HG02798 (cell line): ENCODE data around the gene PIGW.
"Not testable (repeated sequence)": the region's sequence is repeated elsewhere in the genome, so short reads cannot be mapped to it uniquely, and the experiment has no call there.

Source experiments
- ATAC-seq: cut with Tn5 transposase; IDR thresholded peaks from one replicate; pipeline ENCODE4 v1.9.1; 2021; ENCODE audit warnings: mild to moderate bottlenecking; ENCODE audit not compliant: unreplicated experiment, poor library complexity

Gene PIGW

DNA sequence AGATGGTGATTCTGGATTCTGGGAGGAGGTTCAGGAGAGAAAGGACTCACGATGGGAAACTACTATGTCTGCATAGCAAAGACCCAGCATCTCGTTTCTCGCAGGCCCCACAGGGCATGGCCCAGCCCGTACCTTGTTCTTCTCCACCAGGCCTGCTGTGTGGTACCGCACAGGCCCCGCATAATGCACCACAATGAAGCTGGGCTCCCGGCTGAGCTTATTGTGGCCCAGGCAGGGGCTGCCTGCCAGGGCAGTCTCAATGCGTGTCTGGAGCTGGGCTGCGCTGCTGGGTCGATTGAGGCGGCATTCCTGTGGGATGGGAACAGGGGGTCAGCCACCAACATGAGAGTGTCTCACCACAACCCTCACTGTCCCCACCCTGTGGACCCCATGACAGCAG is 28.0 kb upstream of the PIGW start:
- no peak for ATAC-seq

- no peak for ATAC-seq
Measured at GRCh38 chr17:36507266-36507665, 27.5 kb upstream of the PIGW start.

GRCh38 chr17:36508439-36508838 is 26.3 kb upstream of the PIGW start:
- not testable (repeated sequence) for ATAC-seq

- ATAC-seq = no peak
Measured at GRCh38 chr17:36509272-36509985, 25.4 kb upstream of the PIGW start.

- no peak for ATAC-seq
Measured at GRCh38 chr17:36510636-36511035, 24.2 kb upstream of the PIGW start.

- ATAC-seq = no peak
Measured at GRCh38 chr17:36511216-36511615, 23.6 kb upstream of the PIGW start.

- no peak for ATAC-seq
Measured at GRCh38 chr17:36512641-36513040, 22.1 kb upstream of the PIGW start.

- ATAC-seq = no peak
Measured at GRCh38 chr17:36514856-36515255, 19.9 kb upstream of the PIGW start.

DNA sequence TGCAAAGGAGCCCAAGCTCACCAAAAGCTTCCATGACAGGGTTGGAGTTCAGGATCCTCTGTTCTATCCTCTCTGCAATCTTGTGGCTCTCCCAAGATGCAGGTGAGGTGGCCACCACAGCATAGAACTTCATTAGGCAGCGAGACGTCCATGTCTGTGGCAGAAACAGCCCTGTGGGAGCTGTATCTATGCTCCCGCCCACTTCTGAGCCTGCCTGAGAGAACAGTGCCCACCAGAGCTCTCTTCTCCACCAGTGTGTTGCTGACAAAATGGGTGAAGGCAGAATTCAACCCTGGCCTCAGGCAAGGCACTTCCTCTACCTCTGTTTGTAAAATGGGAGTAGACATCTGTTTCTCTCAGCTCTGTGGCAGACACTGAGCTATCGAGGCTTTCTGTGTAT is 18.9 kb upstream of the PIGW start:
- ATAC-seq = no peak

DNA sequence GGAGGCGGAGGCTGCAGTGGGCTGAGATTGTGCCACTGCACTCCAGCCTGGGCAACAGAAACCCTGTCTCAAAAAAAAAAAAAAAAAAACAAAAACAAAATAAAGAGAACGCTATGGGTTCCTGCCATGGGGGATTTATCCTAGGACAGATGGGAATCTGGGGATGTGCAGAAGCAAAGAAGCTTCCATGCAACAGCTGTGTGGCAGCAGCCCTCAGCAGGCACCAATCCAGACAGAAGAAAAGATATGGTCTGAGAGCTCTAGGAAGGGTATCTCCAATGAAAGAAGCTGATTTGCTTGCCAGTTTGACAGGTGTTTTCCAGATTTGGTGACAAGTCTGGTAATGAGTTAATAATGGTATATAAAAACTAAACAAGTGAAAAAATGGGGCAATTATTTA is 11.7 kb upstream of the PIGW start:
- no peak for ATAC-seq

DNA sequence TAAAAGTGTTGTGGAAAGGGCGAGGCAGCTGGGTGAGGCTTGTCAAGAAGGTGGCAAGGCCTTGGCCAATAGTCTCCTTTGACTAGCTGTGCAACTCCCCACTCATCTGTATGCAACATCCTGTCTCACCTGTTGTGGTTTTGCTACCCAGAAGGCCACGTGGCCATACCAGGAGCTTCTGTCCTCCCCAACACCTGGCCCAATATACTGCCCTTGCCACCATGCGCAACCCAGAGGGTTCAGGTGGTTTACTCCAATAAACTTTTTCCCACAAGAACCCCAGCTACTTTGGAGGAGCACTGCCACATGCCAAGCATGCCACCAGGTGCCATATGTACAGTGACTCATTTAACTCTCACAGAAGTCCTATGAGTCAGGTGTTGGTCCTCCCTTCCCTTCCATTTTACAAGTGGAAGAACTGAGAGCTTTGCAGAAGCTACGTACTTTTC is 10.3 kb upstream of the PIGW start:
- no peak for ATAC-seq

GRCh38 chr17:36525113-36525512 is 9.7 kb upstream of the PIGW start:
- no peak for ATAC-seq

GRCh38 chr17:36525888-36526287 is 8.9 kb upstream of the PIGW start:
- no peak for ATAC-seq

DNA sequence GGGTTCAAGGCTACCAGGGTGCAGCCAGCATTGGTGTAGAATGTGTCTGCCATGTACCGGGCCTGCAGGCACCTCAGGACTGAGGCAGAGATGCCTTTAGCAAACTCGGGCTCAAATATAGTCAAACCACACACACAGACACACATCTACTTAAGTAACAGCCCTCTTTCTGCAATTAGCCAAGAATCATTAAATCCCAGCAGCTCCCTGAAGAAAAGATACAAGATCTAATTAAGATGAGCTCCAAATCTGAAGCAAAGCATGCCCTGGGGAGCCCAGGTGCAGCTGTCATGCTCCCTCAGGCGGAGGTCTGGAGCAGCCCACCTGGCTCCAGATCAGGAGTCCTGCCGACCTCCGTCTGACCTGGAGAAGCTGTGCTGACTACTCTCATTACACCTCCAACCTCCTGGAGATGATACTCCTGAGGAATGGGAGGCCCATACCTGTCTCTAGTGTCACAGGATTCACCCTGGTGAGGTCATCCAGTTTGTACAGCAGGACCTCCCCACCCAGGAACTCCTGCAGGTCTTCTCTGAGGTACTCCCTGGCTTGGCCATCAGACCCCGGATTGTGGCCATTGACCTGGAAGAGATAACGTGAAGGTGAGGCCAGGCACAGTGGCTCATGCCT is 7.1 kb upstream of the PIGW start:
- no peak for ATAC-seq

DNA sequence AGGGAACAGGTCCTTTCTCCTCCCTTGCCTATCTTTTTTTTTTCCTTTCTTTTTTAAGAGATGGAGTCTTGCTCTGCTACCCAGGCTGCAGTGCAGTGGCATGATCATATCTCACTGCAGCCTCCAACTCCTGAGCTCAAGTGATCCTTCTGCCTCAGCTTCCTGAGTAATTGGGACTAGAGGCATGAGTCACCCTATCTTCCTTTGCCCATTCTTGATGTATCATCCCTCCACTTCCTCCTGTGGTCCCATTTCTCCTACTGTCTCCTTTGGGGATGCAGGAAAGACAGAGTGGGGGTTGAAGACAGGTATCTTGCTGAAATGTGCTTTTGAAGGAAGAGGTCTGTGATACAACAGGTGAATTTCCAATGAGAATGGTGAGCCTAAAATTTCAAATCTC is 5.7 kb upstream of the PIGW start:
- no peak for ATAC-seq

GRCh38 chr17:36532435-36532975 is 2.3 kb upstream of the PIGW start:
- no peak for ATAC-seq

DNA sequence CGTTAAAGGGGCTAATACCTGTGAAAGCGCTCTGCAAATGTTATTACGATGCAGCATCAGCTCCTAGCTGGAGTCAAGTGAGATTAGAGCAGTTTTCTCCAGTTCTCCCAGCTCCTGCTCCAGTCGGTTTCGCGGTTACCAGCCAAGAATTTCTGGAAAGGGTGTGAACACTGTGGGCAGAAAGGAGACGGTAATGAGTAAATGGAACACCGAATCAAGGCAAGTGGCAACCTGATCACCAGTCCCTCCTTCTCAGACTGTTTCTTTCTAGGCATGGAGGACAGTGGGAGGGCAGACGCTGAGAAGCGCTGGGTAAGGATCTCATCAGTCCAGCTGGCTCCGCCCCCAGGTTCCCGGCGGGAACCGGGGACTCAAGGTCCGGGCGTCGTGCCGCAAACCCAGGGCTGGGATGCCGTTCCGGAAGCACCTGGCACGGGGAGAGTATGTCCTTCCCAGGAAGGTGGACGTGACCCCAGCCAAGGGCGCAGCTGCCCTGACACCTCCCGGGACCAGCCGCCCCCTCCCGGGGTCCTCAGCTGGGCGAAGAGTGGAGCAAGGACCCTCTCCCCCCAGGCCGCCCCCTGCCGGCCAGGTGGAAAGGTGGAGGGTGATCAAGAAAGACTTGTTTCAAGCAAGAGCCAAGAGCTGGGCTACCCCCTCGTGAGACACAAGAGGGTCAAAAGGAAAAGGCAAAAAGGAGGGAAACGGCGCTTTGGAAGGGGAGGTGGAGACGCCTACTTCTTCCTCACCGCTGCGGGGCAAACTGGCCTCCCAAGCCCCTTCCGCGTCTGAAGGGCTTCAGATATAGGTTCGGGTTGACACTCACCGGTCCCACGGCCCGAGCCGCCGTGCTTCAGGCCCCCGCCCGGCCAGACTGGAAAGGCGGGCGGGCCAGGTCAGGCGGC is 600 bp upstream of the PIGW start:
- ATAC-seq = peak; percentile 32

DNA sequence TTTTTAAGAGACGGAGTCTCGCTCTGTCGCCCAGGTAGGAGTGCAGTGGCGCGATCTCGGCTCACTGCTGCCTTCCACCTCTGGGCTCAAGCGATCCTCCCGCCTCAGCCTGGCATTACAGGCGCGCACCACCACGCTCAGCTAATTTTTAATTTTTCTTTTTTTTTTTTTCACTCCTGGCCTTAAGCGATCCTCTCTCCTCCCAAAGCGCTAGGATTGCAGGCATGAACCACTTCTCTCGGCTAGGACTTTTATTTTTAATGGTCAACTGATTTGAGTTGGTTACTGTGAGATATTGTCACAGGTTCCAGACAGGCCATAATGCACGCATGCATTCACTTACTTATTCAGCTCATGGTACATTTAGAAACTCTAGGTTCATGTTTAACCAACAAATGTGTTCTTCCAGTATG is 888 bp downstream of the PIGW start:
- peak; percentile 22 for ATAC-seq

DNA sequence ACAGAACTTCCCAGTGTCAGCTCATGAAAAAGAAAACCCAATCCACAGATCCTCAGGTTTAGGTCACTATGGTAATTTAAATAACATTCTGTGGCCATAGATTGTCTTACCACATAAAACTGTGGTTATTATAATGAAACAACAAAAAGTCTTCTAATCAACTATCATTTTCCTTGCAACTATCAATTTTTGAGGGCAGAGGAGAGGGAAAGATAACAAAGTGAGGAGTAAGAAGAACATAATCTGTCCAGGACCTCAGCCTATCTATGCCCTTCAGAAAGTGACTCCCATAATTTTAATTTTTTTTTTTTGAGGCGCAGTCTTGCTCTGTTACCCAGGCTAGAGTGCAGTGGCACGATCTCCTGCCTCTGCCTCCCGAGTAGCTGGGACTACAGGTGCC is 5.9 kb downstream of the PIGW start:
- no peak for ATAC-seq

GRCh38 chr17:36542755-36543154 is 8.0 kb downstream of the PIGW start:
- ATAC-seq = no peak

DNA sequence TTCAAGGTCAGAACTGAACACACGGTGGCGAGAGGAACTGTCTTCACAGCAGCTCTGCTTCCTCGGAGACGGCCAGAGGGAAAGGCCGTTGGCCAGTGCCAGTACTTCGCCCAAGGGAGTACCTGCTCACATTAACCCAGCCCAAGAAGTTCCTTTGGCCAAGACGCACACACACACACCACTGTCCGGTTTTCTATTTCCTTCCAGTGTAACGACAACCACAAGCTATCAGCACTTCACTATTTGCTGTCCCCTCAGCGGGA is 9.2 kb downstream of the PIGW start:
- no peak for ATAC-seq
